T-helper 2 cell treated with Interferon-gamma antibody and Interleukin-4, amounts not matched to agents 5 μg/mL and 100 μg/mL, for 36 hours (primary cell): ENCODE data around the gene RASA4B.
"Not testable (repeated sequence)": the region's sequence is repeated elsewhere in the genome, so short reads cannot be mapped to it uniquely, and the experiment has no call there.

Experiments
- DNase-seq: peaks from one replicate; pipeline ENCODE4 v3.0.0; 2021; ENCODE audit warnings: low spot score
- H3K27ac Mint-ChIP-seq: one replicate; pipeline ENCODE4 v1.8.0; 2021; ENCODE audit warnings: mild to moderate bottlenecking, mixed read lengths
- H3K27me3 Mint-ChIP-seq: one replicate; pipeline ENCODE4 v1.8.0; 2021; ENCODE audit warnings: low read depth, mixed read lengths
- H3K36me3 Mint-ChIP-seq: one replicate; pipeline ENCODE4 v1.8.0; 2021; ENCODE audit warnings: low read depth, mixed read lengths
- H3K4me1 Mint-ChIP-seq: one replicate; pipeline ENCODE4 v1.8.0; 2021; ENCODE audit warnings: low read depth, mixed read lengths
- H3K4me3 Mint-ChIP-seq: one replicate; pipeline ENCODE4 v1.8.0; 2022; ENCODE audit warnings: mild to moderate bottlenecking, moderate library complexity, mixed read lengths
- H3K9me3 Mint-ChIP-seq: one replicate; pipeline ENCODE4 v1.8.0; 2021; ENCODE audit warnings: mixed read lengths

Gene RASA4B

GRCh38 chr7:102524803-102525202, 7.2 kb upstream of the RASA4B start:
- not testable (repeated sequence) for H3K36me3 Mint-ChIP-seq, H3K27me3 Mint-ChIP-seq, DNase-seq, H3K4me1 Mint-ChIP-seq, H3K4me3 Mint-ChIP-seq, H3K27ac Mint-ChIP-seq, H3K9me3 Mint-ChIP-seq

GRCh38 chr7:102520797-102521196, 3.2 kb upstream of the RASA4B start:
- H3K4me1 Mint-ChIP-seq, H3K36me3 Mint-ChIP-seq, H3K9me3 Mint-ChIP-seq, H3K27ac Mint-ChIP-seq, H3K4me3 Mint-ChIP-seq, DNase-seq, H3K27me3 Mint-ChIP-seq: not testable (repeated sequence)

- not testable (repeated sequence) for H3K4me3 Mint-ChIP-seq, H3K36me3 Mint-ChIP-seq, H3K27ac Mint-ChIP-seq, H3K4me1 Mint-ChIP-seq, H3K27me3 Mint-ChIP-seq, H3K9me3 Mint-ChIP-seq, DNase-seq
Measured at GRCh38 chr7:102516951-102517350, 626 bp downstream of the RASA4B start.

GRCh38 chr7:102515889-102516288, 1.7 kb downstream of the RASA4B start:
- H3K4me3 Mint-ChIP-seq, H3K4me1 Mint-ChIP-seq, H3K27ac Mint-ChIP-seq, H3K36me3 Mint-ChIP-seq, DNase-seq, H3K27me3 Mint-ChIP-seq, H3K9me3 Mint-ChIP-seq: not testable (repeated sequence)

GRCh38 chr7:102514881-102515721, 2.5 kb downstream of the RASA4B start:
- not testable (repeated sequence) for H3K9me3 Mint-ChIP-seq, H3K36me3 Mint-ChIP-seq, DNase-seq, H3K4me1 Mint-ChIP-seq, H3K4me3 Mint-ChIP-seq, H3K27me3 Mint-ChIP-seq, H3K27ac Mint-ChIP-seq

- not testable (repeated sequence) for DNase-seq, H3K4me1 Mint-ChIP-seq, H3K9me3 Mint-ChIP-seq, H3K4me3 Mint-ChIP-seq, H3K27me3 Mint-ChIP-seq, H3K27ac Mint-ChIP-seq, H3K36me3 Mint-ChIP-seq
Measured at GRCh38 chr7:102512642-102513221, 4.8 kb downstream of the RASA4B start.

- H3K27ac Mint-ChIP-seq, H3K36me3 Mint-ChIP-seq, H3K4me3 Mint-ChIP-seq, H3K27me3 Mint-ChIP-seq, H3K9me3 Mint-ChIP-seq, DNase-seq, H3K4me1 Mint-ChIP-seq: not testable (repeated sequence)
Measured at GRCh38 chr7:102511860-102512522, 5.6 kb downstream of the RASA4B start.

GRCh38 chr7:102510575-102510974, 7.0 kb downstream of the RASA4B start:
- not testable (repeated sequence) for H3K27ac Mint-ChIP-seq, H3K4me3 Mint-ChIP-seq, H3K27me3 Mint-ChIP-seq, H3K4me1 Mint-ChIP-seq, DNase-seq, H3K9me3 Mint-ChIP-seq, H3K36me3 Mint-ChIP-seq

- not testable (repeated sequence) for H3K9me3 Mint-ChIP-seq, DNase-seq, H3K27me3 Mint-ChIP-seq, H3K4me1 Mint-ChIP-seq, H3K4me3 Mint-ChIP-seq, H3K36me3 Mint-ChIP-seq, H3K27ac Mint-ChIP-seq
Measured at GRCh38 chr7:102507410-102508088, 10.0 kb downstream of the RASA4B start.

GRCh38 chr7:102505298-102506185, 12.0 kb downstream of the RASA4B start:
- not testable (repeated sequence) for H3K4me3 Mint-ChIP-seq, H3K4me1 Mint-ChIP-seq, H3K27me3 Mint-ChIP-seq, DNase-seq, H3K9me3 Mint-ChIP-seq, H3K36me3 Mint-ChIP-seq, H3K27ac Mint-ChIP-seq

- not testable (repeated sequence) for H3K27me3 Mint-ChIP-seq, H3K27ac Mint-ChIP-seq, DNase-seq, H3K36me3 Mint-ChIP-seq, H3K4me3 Mint-ChIP-seq, H3K9me3 Mint-ChIP-seq, H3K4me1 Mint-ChIP-seq
Measured at GRCh38 chr7:102503141-102503540, 14.4 kb downstream of the RASA4B start.

GRCh38 chr7:102498321-102498720, 19.3 kb downstream of the RASA4B start:
- H3K36me3 Mint-ChIP-seq, H3K27ac Mint-ChIP-seq: not testable (repeated sequence)

GRCh38 chr7:102497308-102497707, 20.3 kb downstream of the RASA4B start:
- H3K36me3 Mint-ChIP-seq, H3K9me3 Mint-ChIP-seq, DNase-seq, H3K27me3 Mint-ChIP-seq, H3K4me3 Mint-ChIP-seq, H3K27ac Mint-ChIP-seq, H3K4me1 Mint-ChIP-seq: not testable (repeated sequence)

More at GRCh38 chr7:102498321-102498720, 19.3 kb downstream of the RASA4B start:
- H3K4me1 Mint-ChIP-seq, H3K27me3 Mint-ChIP-seq, H3K4me3 Mint-ChIP-seq, H3K9me3 Mint-ChIP-seq, DNase-seq: not testable (repeated sequence)
